ENCODE measurements around the gene DEFB123. TPM values are rescaled to one million over a fixed set of nuclear protein-coding genes. Genes with fewer than 3 reads are reported as not detected.
"Not testable (repeated sequence)": the region's sequence is repeated elsewhere in the genome, so short reads cannot be mapped to it uniquely, and the experiment has no call there.

DEFB123 gene
- polyA plus RNA-seq, 3 donors, result not detected

DNA sequence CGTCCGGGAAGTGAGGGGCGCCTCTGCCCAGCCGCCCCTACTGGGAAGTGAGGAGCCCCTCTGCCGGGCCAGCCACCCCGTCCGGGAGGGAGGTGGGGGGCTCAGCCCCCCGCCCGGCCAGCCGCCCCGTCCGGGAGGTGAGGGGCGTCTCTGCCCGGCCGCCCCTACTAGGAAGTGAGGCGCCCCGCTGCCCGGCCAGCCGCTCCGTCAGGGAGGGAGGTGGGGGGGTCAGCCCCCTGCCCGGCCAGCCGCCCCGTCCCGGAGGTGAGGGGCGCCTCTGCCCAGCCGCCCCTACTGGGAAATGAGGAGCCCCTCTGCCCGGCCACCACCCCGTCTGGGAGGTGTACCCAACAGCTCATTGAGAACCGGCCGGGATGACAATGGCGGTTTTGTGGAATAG is 12.9 kb upstream of the DEFB123 start:
- H3K4me1 Mint-ChIP-seq; H3K9ac ChIP-seq (ENCODE audit: insufficient read depth, low read length, poor library complexity, severe bottlenecking); H3K4me3 ChIP-seq (replicated peaks in 1 of 3; ENCODE audit: low read depth in 2 of 3, low read length in 3 of 3); H3K4me3 Mint-ChIP-seq; DNase-seq; H3K27ac ChIP-seq (ENCODE audit: low read depth in 1 of 2, low read length in 2 of 2); H3K27me3 ChIP-seq (ENCODE audit: control insufficient read depth in 2 of 2, insufficient read depth in 2 of 2, low read length in 2 of 2); H3K36me3 ChIP-seq (replicated peaks in 1 of 2; ENCODE audit: control insufficient read depth in 1 of 2, insufficient read depth in 2 of 2, low read length in 2 of 2); H2AFZ ChIP-seq (ENCODE audit: insufficient read depth, low read depth, low read length, poor library complexity, severe bottlenecking); H3K4me1 ChIP-seq (ENCODE audit: control insufficient read depth in 1 of 2, insufficient read depth in 2 of 2, low read length in 2 of 2); H3K4me2 ChIP-seq (replicated peaks; ENCODE audit: extremely low read depth, low read length, poor library complexity, severe bottlenecking); H3K9me3 Mint-ChIP-seq; H3K27ac Mint-ChIP-seq; H3K9me3 ChIP-seq (replicated peaks in 1 of 2; ENCODE audit: control insufficient read depth in 1 of 2, insufficient read depth in 1 of 2, low read length in 2 of 2); H4K20me1 ChIP-seq (ENCODE audit: insufficient read depth, low read length); H3K36me3 Mint-ChIP-seq; intact Hi-C loops (cut with micrococcal nuclease); H3K79me2 ChIP-seq (ENCODE audit: insufficient read depth, low read length): not testable (repeated sequence)
- WGBS (ENCODE audit: insufficient coverage), result 97% methylated on average over 10 of the region's 31 CpGs
- peaks cover 5 to 14% (median 8%) of the 10 kb centered on the region in 3 donors for H3K27me3 Mint-ChIP-seq (ENCODE audit: low read depth in 3 of 3)

GRCh38 chr20:31430568-31431115 is 9.8 kb upstream of the DEFB123 start:
- Histone ChIP-seq H3K9me3 (replicated peaks in 1 of 2; ENCODE audit: control insufficient read depth in 1 of 2, insufficient read depth in 1 of 2, low read length in 2 of 2) (no peaks in the 10 kb centered on the region), H3K4me2 (replicated peaks; ENCODE audit: extremely low read depth, low read length, poor library complexity, severe bottlenecking) (no peak overlapping the region), H3K79me2 (ENCODE audit: insufficient read depth, low read length) (no peaks in the 10 kb centered on the region), H3K4me3 (replicated peaks in 1 of 3; ENCODE audit: low read depth in 2 of 3, low read length in 3 of 3) (no peak overlapping the region), H3K4me1 (ENCODE audit: control insufficient read depth in 1 of 2, insufficient read depth in 2 of 2, low read length in 2 of 2) (no peaks in the 10 kb centered on the region), H3K9ac (ENCODE audit: insufficient read depth, low read length, poor library complexity, severe bottlenecking) (no peak overlapping the region), H4K20me1 (ENCODE audit: insufficient read depth, low read length) (no peaks in the 10 kb centered on the region), H3K36me3 (replicated peaks in 1 of 2; ENCODE audit: control insufficient read depth in 1 of 2, insufficient read depth in 2 of 2, low read length in 2 of 2) (no peaks in the 10 kb centered on the region), H3K27ac (ENCODE audit: low read depth in 1 of 2, low read length in 2 of 2) (no peak overlapping the region), H3K27me3 (ENCODE audit: control insufficient read depth in 2 of 2, insufficient read depth in 2 of 2, low read length in 2 of 2) (peaks cover 0 to 1% of the 10 kb centered on the region in 2 donors), H2AFZ (ENCODE audit: insufficient read depth, low read depth, low read length, poor library complexity, severe bottlenecking) (no peak overlapping the region)
- Mint-ChIP-seq H3K36me3 (no peaks in the 10 kb centered on the region), H3K4me3 (no peak overlapping the region), H3K4me1 (no peaks in the 10 kb centered on the region), H3K9me3 (peaks cover 0 to 7% (median 2%) of the 10 kb centered on the region in 7 donors), H3K27me3 (ENCODE audit: low read depth in 3 of 3) (peaks cover 8 to 13% (median 8%) of the 10 kb centered on the region in 3 donors), H3K27ac (no peak overlapping the region)
- intact Hi-C loops (cut with micrococcal nuclease), result no loop called here
- TF ChIP-seq, protein P1, sequence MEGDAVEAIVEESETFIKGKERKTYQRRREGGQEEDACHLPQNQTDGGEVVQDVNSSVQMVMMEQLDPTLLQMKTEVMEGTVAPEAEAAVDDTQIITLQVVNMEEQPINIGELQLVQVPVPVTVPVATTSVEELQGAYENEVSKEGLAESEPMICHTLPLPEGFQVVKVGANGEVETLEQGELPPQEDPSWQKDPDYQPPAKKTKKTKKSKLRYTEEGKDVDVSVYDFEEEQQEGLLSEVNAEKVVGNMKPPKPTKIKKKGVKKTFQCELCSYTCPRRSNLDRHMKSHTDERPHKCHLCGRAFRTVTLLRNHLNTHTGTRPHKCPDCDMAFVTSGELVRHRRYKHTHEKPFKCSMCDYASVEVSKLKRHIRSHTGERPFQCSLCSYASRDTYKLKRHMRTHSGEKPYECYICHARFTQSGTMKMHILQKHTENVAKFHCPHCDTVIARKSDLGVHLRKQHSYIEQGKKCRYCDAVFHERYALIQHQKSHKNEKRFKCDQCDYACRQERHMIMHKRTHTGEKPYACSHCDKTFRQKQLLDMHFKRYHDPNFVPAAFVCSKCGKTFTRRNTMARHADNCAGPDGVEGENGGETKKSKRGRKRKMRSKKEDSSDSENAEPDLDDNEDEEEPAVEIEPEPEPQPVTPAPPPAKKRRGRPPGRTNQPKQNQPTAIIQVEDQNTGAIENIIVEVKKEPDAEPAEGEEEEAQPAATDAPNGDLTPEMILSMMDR (IDR thresholded peaks at IDR 0.05), result no peak
- no peak for DNase-seq
- 85% methylated on average over 2 of the region's 4 CpGs for WGBS (ENCODE audit: insufficient coverage)

Measured in CD14-positive monocyte (primary cell).